ENCODE results near the gene MRPL52. TPM values are rescaled to one million over a fixed set of nuclear protein-coding genes. Genes with fewer than 3 reads are reported as not detected.

MRPL52 gene
- total RNA-seq, 1 experiment from 2014 or later: 134 TPM

- POLR2A ChIA-PET: no interaction called here
- H3K79me2 ChIP-seq (ENCODE audit: insufficient read depth, low read length): no peaks in the 10 kb centered on the region
- RAD21 ChIA-PET (ENCODE audit: low non-redundant PET in 1 of 2, low total read pairs in 2 of 2, uncharacterized antibody in 2 of 2, unreplicated experiment in 2 of 2): no interaction called here
- H3K4me2 ChIP-seq (ENCODE audit: low read length): no peak overlapping the region
- H3K4me3 ChIP-seq (replicated peaks in 1 of 2; ENCODE audit: low read depth in 1 of 2, low read length in 2 of 2): no peak overlapping the region
- no peaks in the 10 kb centered on the region for H3K36me3 ChIP-seq (ENCODE audit: control insufficient read depth in 1 of 2, insufficient read depth in 2 of 2, low read length in 2 of 2)
- intact Hi-C loops (cut with micrococcal nuclease): loop anchor here (1.0 kb wide), 1 partner anchor 30 kb away; no protein-coding TSS in a partner anchor
- CTCF ChIA-PET: no interaction called here
- no peaks in the 10 kb centered on the region for H4K20me1 ChIP-seq (ENCODE audit: insufficient read depth)
- no TSS peak for BruUV-seq (replicated peaks)
- ATAC-seq: no peak
- H3K27ac ChIP-seq (ENCODE audit: low read depth, low read length): no peak overlapping the region
- no peaks in the 10 kb centered on the region for H3K9me2 ChIP-seq (ENCODE audit: insufficient read depth)
- H3K27me3 ChIP-seq (ENCODE audit: insufficient read depth, low read length): no peaks in the 10 kb centered on the region
- no peak overlapping the region for H3K9ac ChIP-seq (ENCODE audit: low read length)
- H3K4me1 ChIP-seq (ENCODE audit: control insufficient read depth in 1 of 2, insufficient read depth in 2 of 2, low read length in 2 of 2): peaks cover 2 to 16% of the 10 kb centered on the region in 2 experiments
- TF ChIP-seq ELF1 (IDR thresholded peaks at IDR 0.05; ENCODE audit: borderline replicate concordance, low read depth) (no peak), JUND (IDR thresholded peaks at IDR 0.05) (no peak), CTCF (IDR thresholded peaks at IDR 0.05 in 2 of 3, conservative IDR thresholded peaks at IDR 0.05 in 1 of 3; ENCODE audit: borderline replicate concordance in 1 of 3, insufficient read depth in 1 of 3, low read depth in 2 of 3, low read length in 2 of 3) (no peak), POLR2A (IDR thresholded peaks at IDR 0.05; ENCODE audit: borderline replicate concordance, extremely low read depth, insufficient read depth, insufficient read length) (no peak)
- DNase-seq (ENCODE audit: low read depth, low spot score): no peak
- no peaks in the 10 kb centered on the region for H3K9me3 ChIP-seq (ENCODE audit: control insufficient read depth in 1 of 2, insufficient read depth in 1 of 2, low read depth in 1 of 2, low read length in 2 of 2)
- H2AFZ ChIP-seq (ENCODE audit: low read depth, low read length, poor library complexity, severe bottlenecking): no peak overlapping the region
Measured at GRCh38 chr14:22793976-22794375, 35.7 kb upstream of the MRPL52 start.

GRCh38 chr14:22794551-22794951, 35.1 kb upstream of the MRPL52 start:
- ChIA-PET RAD21 (ENCODE audit: low non-redundant PET in 1 of 2, low total read pairs in 2 of 2, uncharacterized antibody in 2 of 2, unreplicated experiment in 2 of 2) (no interaction called here), CTCF (no interaction called here), POLR2A (no interaction called here)
- ATAC-seq (no peak), DNase-seq (ENCODE audit: low read depth, low spot score) (no peak)
- Histone ChIP-seq H3K27me3 (ENCODE audit: insufficient read depth, low read length) (no peaks in the 10 kb centered on the region), H3K27ac (ENCODE audit: low read depth, low read length) (no peak overlapping the region), H3K4me2 (ENCODE audit: low read length) (no peak overlapping the region), H4K20me1 (ENCODE audit: insufficient read depth) (no peaks in the 10 kb centered on the region), H3K36me3 (ENCODE audit: control insufficient read depth in 1 of 2, insufficient read depth in 2 of 2, low read length in 2 of 2) (no peaks in the 10 kb centered on the region), H3K9me2 (ENCODE audit: insufficient read depth) (no peaks in the 10 kb centered on the region), H3K79me2 (ENCODE audit: insufficient read depth, low read length) (no peaks in the 10 kb centered on the region), H3K9me3 (ENCODE audit: control insufficient read depth in 1 of 2, insufficient read depth in 1 of 2, low read depth in 1 of 2, low read length in 2 of 2) (no peaks in the 10 kb centered on the region), H3K4me1 (ENCODE audit: control insufficient read depth in 1 of 2, insufficient read depth in 2 of 2, low read length in 2 of 2) (peaks cover 0 to 10% of the 10 kb centered on the region in 2 experiments; a peak in 2 of 4 replicates), H3K9ac (ENCODE audit: low read length) (no peak overlapping the region), H2AFZ (ENCODE audit: low read depth, low read length, poor library complexity, severe bottlenecking) (no peak overlapping the region), H3K4me3 (replicated peaks in 1 of 2; ENCODE audit: low read depth in 1 of 2, low read length in 2 of 2) (no peak overlapping the region)
- intact Hi-C loops (cut with micrococcal nuclease): loop anchor here (1.0 kb wide), 1 partner anchor 30 kb away; no protein-coding TSS in a partner anchor
- no TSS peak for BruUV-seq (replicated peaks)
- TF ChIP-seq ELF1 (IDR thresholded peaks at IDR 0.05; ENCODE audit: borderline replicate concordance, low read depth) (no peak), CTCF (IDR thresholded peaks at IDR 0.05 in 2 of 3, conservative IDR thresholded peaks at IDR 0.05 in 1 of 3; ENCODE audit: borderline replicate concordance in 1 of 3, insufficient read depth in 1 of 3, low read depth in 2 of 3, low read length in 2 of 3) (no peak), SP1 (IDR thresholded peaks at IDR 0.05; ENCODE audit: low read depth) (no peak), EZH2phosphoT487 (IDR thresholded peaks at IDR 0.05; ENCODE audit: borderline replicate concordance) (no peak), SRF (IDR thresholded peaks at IDR 0.05; ENCODE audit: low read depth) (no peak), ZBTB33 (IDR thresholded peaks at IDR 0.05; ENCODE audit: extremely low read depth, insufficient replicate concordance, low read length) (no peak), ZNF274 (IDR thresholded peaks at IDR 0.05; ENCODE audit: low read depth, low read length) (no peak), JUND (IDR thresholded peaks at IDR 0.05) (no peak), SIN3A (IDR thresholded peaks at IDR 0.05; ENCODE audit: low read depth) (no peak)
